Keratinocyte (primary cell): ENCODE measurements around the gene FNDC11. TPM values are rescaled to one million over a fixed set of nuclear protein-coding genes. Genes with fewer than 3 reads are reported as not detected.

ENCODE experiments used
- DNase-seq: peaks from one replicate; pipeline ENCODE4 v3.0.0-alpha.2; 2011; ENCODE audit warnings: low read depth, missing footprints, low spot score
- FAIRE-seq: peaks from 2 replicates; lab custom pipeline; 2011; peaks lifted over from hg19 to GRCh38; lab: Jason Lieb, UNC
- H2AFZ ChIP-seq: 2 replicates; pipeline ENCODE4 v1.6.0; 2012; ENCODE audit warnings: low read length, control low read depth, inconsistent platforms; ENCODE audit not compliant: control insufficient read depth
- H3K27ac ChIP-seq: 2 replicates; pipeline ENCODE4 v1.5.1; 2011; ENCODE audit warnings: low read length; ENCODE audit not compliant: control insufficient read depth, insufficient read depth
- H3K27me3 ChIP-seq: 3 replicates; pipeline ENCODE4 v1.6.0; 2011; ENCODE audit warnings: low read length; ENCODE audit not compliant: control insufficient read depth, insufficient read depth; ENCODE audit errors: extremely low read depth
- H3K36me3 ChIP-seq, 2 experiments: 2 replicates in 1 of 2; 3 replicates in 1 of 2; pipeline ENCODE4 v1.5.1; 2011; ENCODE audit warnings: low read length in 2 of 2, mild to moderate bottlenecking in 1 of 2; ENCODE audit not compliant: control insufficient read depth in 2 of 2, insufficient read depth in 2 of 2; ENCODE audit errors: extremely low read depth in 1 of 2
- H3K4me1 ChIP-seq: 3 replicates; pipeline ENCODE4 v1.5.1; 2011; ENCODE audit warnings: low read length; ENCODE audit not compliant: control insufficient read depth, insufficient read depth; ENCODE audit errors: extremely low read depth
- H3K4me2 ChIP-seq: 3 replicates; pipeline ENCODE4 v1.6.0; 2011; ENCODE audit warnings: low read depth, low read length; ENCODE audit not compliant: control insufficient read depth, insufficient read depth; ENCODE audit errors: extremely low read depth
- H3K4me3 ChIP-seq, 3 experiments: fragments of 200-600 bp in 1 of 3; sonication (generic) in 1 of 3; 2 replicates in 2 of 3; 3 replicates in 1 of 3; pipeline ENCODE4 v1.5.1; 2011 to 2016; ENCODE audit warnings: low read length in 3 of 3, mild to moderate bottlenecking in 3 of 3, control low read depth in 2 of 3, inconsistent platforms in 1 of 3, low read depth in 1 of 3, mixed read lengths in 1 of 3, mixed run types in 1 of 3, moderate library complexity in 1 of 3; ENCODE audit not compliant: control insufficient read depth in 2 of 3, insufficient read depth in 2 of 3; ENCODE audit errors: extremely low read depth in 1 of 3
- H3K79me2 ChIP-seq: 2 replicates; pipeline ENCODE4 v1.6.0; 2012; ENCODE audit warnings: low read length; ENCODE audit not compliant: control insufficient read depth, insufficient read depth
- H3K9ac ChIP-seq: 3 replicates; pipeline ENCODE4 v1.6.0; 2011; ENCODE audit warnings: low read length; ENCODE audit not compliant: control insufficient read depth, insufficient read depth; ENCODE audit errors: extremely low read depth
- H3K9me1 ChIP-seq: 3 replicates; pipeline ENCODE4 v1.6.0; 2011; ENCODE audit warnings: low read length; ENCODE audit not compliant: control insufficient read depth, insufficient read depth; ENCODE audit errors: extremely low read depth
- H3K9me3 ChIP-seq: 2 replicates; pipeline ENCODE4 v1.5.1; 2012; ENCODE audit warnings: low read depth, low read length; ENCODE audit not compliant: control insufficient read depth
- H4K20me1 ChIP-seq: 3 replicates; pipeline ENCODE4 v1.6.0; 2011; ENCODE audit warnings: low read length; ENCODE audit not compliant: control insufficient read depth, insufficient read depth; ENCODE audit errors: extremely low read depth
- CTCF ChIP-seq, 3 experiments: IDR thresholded peaks in 1 of 3; conservative IDR thresholded peaks in 1 of 3; optimal IDR thresholded peaks in 1 of 3; 2 replicates in 2 of 3; 3 replicates in 1 of 3; pipeline versions ENCODE3 to v1.5.1; 2011; ENCODE audit warnings: low read length in 3 of 3, mild to moderate bottlenecking in 3 of 3, moderate library complexity in 2 of 3, control low read depth in 1 of 3, inconsistent platforms in 1 of 3; ENCODE audit not compliant: insufficient read depth in 2 of 3; ENCODE audit errors: extremely low read depth in 1 of 3
- EZH2 ChIP-seq: IDR thresholded peaks from one replicate; pipeline ENCODE4 v1.6.1; 2012; ENCODE audit warnings: inconsistent platforms, mild to moderate bottlenecking, low read length, moderate library complexity
- dilution Hi-C: fragments of 300-500 bp; cut with MboI; formaldehyde crosslinking; loops from one replicate; pipeline ENCODE4 v1.7.0; 2020; ENCODE audit warnings: low sequenced_read_pairs; ENCODE audit not compliant: extremely low pct_ligation_motif_present
- polyA plus RNA-seq, 5 experiments: library from polyadenylated mRNA; depleted of rRNA in 3 of 5; stranded (reverse) in 3 of 5; stranded (forward) in 1 of 5; unstranded in 1 of 5; fragments of >200 nt; gene quantifications; 1 replicate in 1 of 5; 2 replicates in 3 of 5; 3 replicates in 1 of 5; pipeline versions ENCODE4 v1.2.1 to v1.2.3, GENCODE V29; 2011 to 2012; ENCODE audit warnings: missing spikeins in 2 of 5, low read depth in 1 of 5, low replicate concordance in 1 of 5

FNDC11 gene
- polyA plus RNA-seq, 1 donor (not counting 4 experiments of a cell fraction or from before 2014, with no cell fraction given): 0.55 TPM

GRCh38 chr20:63546256-63546955 lies 7.6 kb upstream of the FNDC11 start:
- TF ChIP-seq CTCF (optimal IDR thresholded peaks at IDR 0.05 in 1 of 3, IDR thresholded peaks at IDR 0.05 in 1 of 3, conservative IDR thresholded peaks at IDR 0.05 in 1 of 3; ENCODE audit: extremely low read depth in 1 of 3, insufficient read depth in 2 of 3, low read length in 3 of 3) (no peak), EZH2 (no peak)
- Histone ChIP-seq H3K4me3 (no peak overlapping the region), H3K9ac (no peak overlapping the region), H3K4me2 (no peak overlapping the region), H3K9me1 (no peaks in the 10 kb centered on the region), H3K9me3 (no peaks in the 10 kb centered on the region), H3K4me1 (peaks cover 40% of the 10 kb centered on the region), H4K20me1 (no peaks in the 10 kb centered on the region), H2AFZ (no peak overlapping the region), H3K79me2 (no peaks in the 10 kb centered on the region), H3K36me3 (no peaks in the 10 kb centered on the region), H3K27ac (no peak overlapping the region), H3K27me3 (peaks cover 3% of the 10 kb centered on the region)
- no peak for DNase-seq
- dilution Hi-C loops: no loop called here
- no peak for FAIRE-seq

GRCh38 chr20:63546956-63547724 lies 6.8 kb upstream of the FNDC11 start:
- Histone ChIP-seq H2AFZ (no peak overlapping the region), H3K27me3 (peaks cover 3% of the 10 kb centered on the region), H3K36me3 (no peaks in the 10 kb centered on the region), H3K9ac (no peak overlapping the region), H4K20me1 (no peaks in the 10 kb centered on the region), H3K4me1 (peaks cover 36% of the 10 kb centered on the region), H3K4me3 (peak overlapping the region in 1 of 3 experiments; percentile 3), H3K27ac (no peak overlapping the region), H3K9me1 (no peaks in the 10 kb centered on the region), H3K4me2 (no peak overlapping the region), H3K79me2 (no peaks in the 10 kb centered on the region), H3K9me3 (no peaks in the 10 kb centered on the region)
- dilution Hi-C loops: no loop called here
- FAIRE-seq: no peak
- no peak for DNase-seq
- no peak for TF ChIP-seq CTCF (optimal IDR thresholded peaks at IDR 0.05 in 1 of 3, IDR thresholded peaks at IDR 0.05 in 1 of 3, conservative IDR thresholded peaks at IDR 0.05 in 1 of 3; ENCODE audit: extremely low read depth in 1 of 3, insufficient read depth in 2 of 3, low read length in 3 of 3)
- TF ChIP-seq EZH2: no peak
